RWPE1 (cell line): ENCODE measurements around the gene SCAMP2.

Experiments used
- CTCF ChIA-PET: fragments of 350-600 bp; sonication (Branson Sonifier 250); formaldehyde crosslinking; extraction: SDS; loops from one replicate; lab custom pipeline; 2021; lab: Yijun Ruan, JAX
- POLR2A ChIA-PET: fragments of 400-600 bp; formaldehyde crosslinking; extraction: SDS; loops from one replicate; lab custom pipeline; 2020; ENCODE audit warnings: antibody characterized with exemption; ENCODE audit not compliant: low non-redundant PET; lab: Yijun Ruan, JAX
- DNase-seq: peaks from one replicate; pipeline ENCODE4 v3.0.0; 2012; ENCODE audit warnings: low spot score
- H3K27ac ChIP-seq: fragments of 450-650 bp; 2 replicates; pipeline ENCODE4 v1.5.1; 2017
- TF ChIP-seq, protein P1 (sequence below): fragments of 450-650 bp; conservative IDR thresholded peaks from 2 replicates; pipeline ENCODE4 v1.5.1; 2017; ENCODE audit warnings: low read depth, mild to moderate bottlenecking

SCAMP2 gene

DNA sequence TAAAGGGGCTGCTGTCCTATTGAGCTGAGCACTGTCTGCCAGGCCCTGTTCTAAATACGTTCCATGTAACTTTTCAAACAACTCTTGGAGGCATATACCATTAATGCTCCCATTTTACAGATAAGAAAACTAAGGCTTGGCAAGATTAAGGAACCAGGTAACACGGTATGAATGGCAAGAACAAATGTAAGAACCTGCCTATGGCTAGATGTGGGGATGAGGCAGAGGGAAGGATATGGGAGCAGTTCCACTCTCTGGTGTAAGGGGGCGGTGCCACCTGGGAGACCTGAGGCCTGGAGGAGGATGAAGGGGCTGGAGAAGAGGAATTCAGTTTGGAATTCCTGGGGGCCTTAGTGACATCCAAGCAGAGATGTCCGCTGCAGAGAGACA is 64.3 kb downstream of the SCAMP2 start:
- TF ChIP-seq, protein P1, sequence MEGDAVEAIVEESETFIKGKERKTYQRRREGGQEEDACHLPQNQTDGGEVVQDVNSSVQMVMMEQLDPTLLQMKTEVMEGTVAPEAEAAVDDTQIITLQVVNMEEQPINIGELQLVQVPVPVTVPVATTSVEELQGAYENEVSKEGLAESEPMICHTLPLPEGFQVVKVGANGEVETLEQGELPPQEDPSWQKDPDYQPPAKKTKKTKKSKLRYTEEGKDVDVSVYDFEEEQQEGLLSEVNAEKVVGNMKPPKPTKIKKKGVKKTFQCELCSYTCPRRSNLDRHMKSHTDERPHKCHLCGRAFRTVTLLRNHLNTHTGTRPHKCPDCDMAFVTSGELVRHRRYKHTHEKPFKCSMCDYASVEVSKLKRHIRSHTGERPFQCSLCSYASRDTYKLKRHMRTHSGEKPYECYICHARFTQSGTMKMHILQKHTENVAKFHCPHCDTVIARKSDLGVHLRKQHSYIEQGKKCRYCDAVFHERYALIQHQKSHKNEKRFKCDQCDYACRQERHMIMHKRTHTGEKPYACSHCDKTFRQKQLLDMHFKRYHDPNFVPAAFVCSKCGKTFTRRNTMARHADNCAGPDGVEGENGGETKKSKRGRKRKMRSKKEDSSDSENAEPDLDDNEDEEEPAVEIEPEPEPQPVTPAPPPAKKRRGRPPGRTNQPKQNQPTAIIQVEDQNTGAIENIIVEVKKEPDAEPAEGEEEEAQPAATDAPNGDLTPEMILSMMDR, result no peak
- POLR2A ChIA-PET, result no interaction called here
- CTCF ChIA-PET, result interaction anchor here (0.6 to 2.3 kb wide), 3 partner anchors 8 to 38 kb away, joined by 3 to 11 read pairs (median 8); no protein-coding TSS in a partner anchor
- peak overlapping the region; percentile 86 for H3K27ac ChIP-seq
- no peak for DNase-seq

DNA sequence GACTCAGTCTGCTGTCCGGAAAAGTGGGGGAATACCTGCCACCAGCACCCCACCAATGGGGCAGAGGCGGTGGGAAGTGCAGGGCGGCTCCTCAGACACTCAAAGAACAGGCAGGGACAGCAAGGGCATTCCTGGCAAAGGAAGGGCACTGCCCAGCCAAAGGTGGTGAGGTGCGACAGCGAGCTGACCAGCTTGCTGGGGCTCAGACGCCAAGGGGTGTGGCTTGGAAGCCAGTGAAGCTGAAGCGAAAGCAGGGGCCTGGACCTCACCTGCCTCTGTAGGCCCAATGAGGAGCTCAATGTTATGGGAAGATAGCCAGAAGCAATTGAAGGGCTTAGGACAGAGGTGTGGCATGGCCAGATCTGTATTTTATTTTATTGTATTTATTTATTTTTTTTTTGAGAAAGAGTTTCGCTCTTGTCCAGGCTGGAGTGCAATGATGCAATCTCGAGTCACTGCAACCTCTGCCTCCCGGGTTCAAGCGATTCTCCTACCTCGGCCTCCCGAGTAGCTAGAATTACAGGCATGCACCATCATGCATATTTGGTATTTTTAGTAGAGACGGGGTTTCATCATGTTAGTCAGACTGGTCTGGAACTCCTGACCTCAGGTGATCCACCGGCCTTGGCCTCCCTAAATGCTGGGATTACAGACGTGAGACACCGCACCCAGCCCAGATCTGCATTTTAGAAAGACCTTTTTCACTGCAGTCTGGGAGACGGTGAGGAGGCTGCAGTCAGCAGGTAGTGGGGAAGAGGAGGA is 64.9 kb downstream of the SCAMP2 start:
- ChIA-PET POLR2A (interaction anchor here (0.7 kb wide), 1 partner anchor 34 kb away, joined by 4 read pairs; the partner anchor contains the start of gene ULK3), CTCF (interaction anchor here (0.6 to 2.3 kb wide), 7 partner anchors 9 to 860 kb away, joined by 3 to 11 read pairs (median 4); no protein-coding TSS in a partner anchor)
- peak; percentile 46 for DNase-seq
- H3K27ac ChIP-seq, result peak overlapping the region; percentile 86
- TF ChIP-seq, protein P1, result no peak

DNA sequence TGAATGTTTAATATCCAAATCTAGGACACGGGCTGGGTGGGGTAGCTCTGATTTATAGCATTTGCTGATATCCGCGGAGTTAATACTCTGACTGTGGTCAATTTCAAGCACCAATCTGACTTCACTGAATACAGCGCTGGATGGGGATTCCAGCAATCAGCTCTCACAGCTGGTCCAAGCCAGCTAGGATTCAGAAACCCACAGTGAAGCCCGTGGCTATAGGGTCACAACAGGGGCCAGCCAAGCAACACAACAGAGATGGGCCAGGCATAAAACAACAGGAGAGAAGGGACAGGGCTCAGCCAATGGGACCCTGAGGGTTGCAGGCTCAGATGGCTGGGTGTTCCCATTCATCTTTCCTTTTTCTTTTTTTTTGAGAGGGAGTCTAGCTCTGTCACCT is 65.9 kb downstream of the SCAMP2 start:
- ChIA-PET POLR2A (interaction anchor here (0.7 kb wide), 1 partner anchor 35 kb away, joined by 4 read pairs; the partner anchor contains the start of gene ULK3), CTCF (interaction anchor here (1.6 to 2.3 kb wide), 2 partner anchors 8 to 28 kb away, joined by 6 to 11 read pairs; no protein-coding TSS in a partner anchor)
- H3K27ac ChIP-seq, result peak overlapping the region; percentile 86
- TF ChIP-seq, protein P1, result no peak
- DNase-seq, result no peak

DNA sequence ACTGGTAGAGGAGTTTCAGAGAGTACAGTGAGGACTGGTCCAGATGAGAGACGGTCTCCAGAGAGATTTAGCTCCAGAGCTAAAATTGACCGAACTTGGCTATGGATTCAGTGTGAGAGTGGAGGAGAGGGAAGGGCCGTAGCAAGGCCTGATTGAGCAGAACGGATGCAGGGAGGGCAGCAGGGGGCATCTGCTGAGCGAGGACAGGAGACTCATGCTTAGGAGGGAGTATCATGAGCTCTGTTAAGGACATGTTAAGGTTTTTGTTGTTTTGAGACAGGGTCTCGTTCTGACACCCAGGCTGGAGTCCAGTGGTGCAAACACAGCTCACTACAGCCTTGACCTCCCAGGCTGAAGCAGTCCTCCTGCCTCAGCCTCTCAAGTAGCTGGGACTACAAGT is 68.2 kb downstream of the SCAMP2 start:
- CTCF ChIA-PET, result interaction anchor here (0.6 to 1.1 kb wide), 2 partner anchors 61 to 97 kb away, joined by 3 read pairs; no protein-coding TSS in a partner anchor
- peak overlapping the region; percentile 46 for H3K27ac ChIP-seq
- POLR2A ChIA-PET, result no interaction called here
- no peak for DNase-seq
- TF ChIP-seq, protein P1, result no peak

DNA sequence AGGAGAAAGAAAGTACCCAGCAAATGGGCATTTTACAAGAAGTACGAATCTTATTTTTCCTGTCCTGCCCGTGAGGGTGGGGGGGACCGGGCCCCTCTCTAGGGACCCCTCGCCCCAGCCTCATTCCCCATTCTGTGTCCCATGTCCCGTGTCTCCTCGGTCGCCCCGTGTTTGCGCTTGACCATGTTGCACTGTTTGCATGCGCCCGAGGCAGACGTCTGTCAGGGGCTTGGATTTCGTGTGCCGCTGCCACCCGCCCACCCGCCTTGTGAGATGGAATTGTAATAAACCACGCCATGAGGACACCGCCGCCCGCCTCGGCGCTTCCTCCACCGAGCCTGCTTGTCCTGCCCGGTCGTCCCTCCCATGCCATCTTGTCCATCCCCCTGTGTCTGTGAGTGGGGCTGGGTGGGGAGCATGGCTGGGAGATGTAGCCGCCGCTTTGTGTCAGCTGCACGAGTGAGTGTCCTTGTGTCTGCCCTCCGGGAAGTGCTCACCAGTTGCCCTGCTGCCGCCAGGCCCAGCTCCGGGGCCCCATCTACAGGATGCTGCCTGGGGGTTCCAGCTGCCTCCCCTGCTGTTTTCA is 70.2 kb downstream of the SCAMP2 start:
- POLR2A ChIA-PET, result no interaction called here
- TF ChIP-seq, protein P1, result no peak
- peak overlapping the region; percentile 46 for H3K27ac ChIP-seq
- no peak for DNase-seq
- CTCF ChIA-PET, result interaction anchor here (1.2 kb wide), 1 partner anchor 32 kb away, joined by 4 read pairs; no protein-coding TSS in a partner anchor

DNA sequence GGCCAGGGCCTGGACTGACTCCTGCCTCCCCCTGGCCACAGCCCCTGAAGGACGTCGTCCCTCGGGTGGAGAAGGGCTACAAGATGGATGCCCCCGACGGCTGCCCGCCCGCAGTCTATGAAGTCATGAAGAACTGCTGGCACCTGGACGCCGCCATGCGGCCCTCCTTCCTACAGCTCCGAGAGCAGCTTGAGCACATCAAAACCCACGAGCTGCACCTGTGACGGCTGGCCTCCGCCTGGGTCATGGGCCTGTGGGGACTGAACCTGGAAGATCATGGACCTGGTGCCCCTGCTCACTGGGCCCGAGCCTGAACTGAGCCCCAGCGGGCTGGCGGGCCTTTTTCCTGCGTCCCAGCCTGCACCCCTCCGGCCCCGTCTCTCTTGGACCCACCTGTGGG is 70.9 kb downstream of the SCAMP2 start:
- ChIA-PET CTCF (interaction anchor here (1.2 kb wide), 1 partner anchor 32 kb away, joined by 4 read pairs; no protein-coding TSS in a partner anchor), POLR2A (no interaction called here)
- TF ChIP-seq, protein P1, result no peak
- peak overlapping the region; percentile 93 for H3K27ac ChIP-seq
- no peak for DNase-seq
